HepG2 (cell line): ENCODE data around the gene TMCO4. TPM values are rescaled to one million over a fixed set of nuclear protein-coding genes. Genes with fewer than 3 reads are reported as not detected.

Experiments used
- ATAC-seq: fragments of 200-7000 bp; cut with Tn5 transposase; 3 replicates; pipeline ENCODE4 v1.9.1; 2020; ENCODE audit warnings: mild to moderate bottlenecking, moderate library complexity
- BruUV-seq: library from RNA; stranded (reverse); fragments of 400-500 nt; replicated peaks from 2 replicates; lab custom pipeline; 2021; lab: Mats Ljungman, UMichigan
- CTCF ChIA-PET: fragments of 300-600 bp; formaldehyde crosslinking; extraction: SDS; loops from one replicate; lab custom pipeline; 2021; ENCODE audit warnings: low total read pairs, inconsistent platforms, low intra/inter-chr PET ratio; lab: Yijun Ruan, JAX
- POLR2A ChIA-PET: fragments of 350-600 bp; sonication (Branson Sonifier 250); formaldehyde crosslinking; loops from one replicate; lab custom pipeline; 2020; ENCODE audit warnings: antibody characterized with exemption, inconsistent platforms; lab: Yijun Ruan, JAX
- DNase-seq: peaks from one replicate; pipeline ENCODE4 v3.0.0-alpha.2; 2015; ENCODE audit warnings: low spot score
- FAIRE-seq: peaks from 3 replicates; lab custom pipeline; 2011; peaks lifted over from hg19 to GRCh38; lab: Jason Lieb, UNC
- H2AFZ ChIP-seq: one replicate; pipeline ENCODE4 v1.6.1; 2011; ENCODE audit warnings: low read length, inconsistent platforms
- H3K27ac ChIP-seq: fragments of 300-600 bp; 3 replicates; pipeline ENCODE4 v1.8.0; 2011; ENCODE audit warnings: mixed run types, mild to moderate bottlenecking, mixed read lengths, low read length, inconsistent platforms; ENCODE audit not compliant: insufficient read depth; ENCODE audit errors: extremely low read length
- H3K27me3 ChIP-seq, 2 experiments: fragments of 200-600 bp in 1 of 2; 2 replicates in 1 of 2; 3 replicates in 1 of 2; pipeline versions ENCODE4 v1.6.0 to v1.8.0; 2011; ENCODE audit warnings: low read length in 2 of 2, mild to moderate bottlenecking in 2 of 2, moderate library complexity in 2 of 2, inconsistent platforms in 1 of 2; ENCODE audit not compliant: insufficient read depth in 2 of 2, control insufficient read depth in 1 of 2
- H3K36me3 ChIP-seq, 2 experiments: fragments of 200-600 bp in 1 of 2; replicated peaks in 1 of 2; 2 replicates in 1 of 2; 3 replicates in 1 of 2; pipeline versions ENCODE4 v1.5.1 to v1.8.0; 2011; ENCODE audit warnings: low read length in 2 of 2, inconsistent platforms in 1 of 2; ENCODE audit not compliant: insufficient read depth in 2 of 2, control insufficient read depth in 1 of 2
- H3K4me1 ChIP-seq: 2 replicates; pipeline ENCODE4 v1.5.1; 2012; ENCODE audit warnings: low read length, inconsistent platforms; ENCODE audit not compliant: insufficient read depth
- H3K4me2 ChIP-seq: 2 replicates; pipeline ENCODE4 v1.6.0; 2011; ENCODE audit warnings: low read depth, low read length, inconsistent platforms
- H3K4me3 ChIP-seq, 3 experiments: fragments of 200-600 bp in 1 of 3; sonication (generic), shearing (Covaris generic) in 1 of 3; replicated peaks in 1 of 3; 2 replicates each; pipeline ENCODE4 v1.5.1; 2011 to 2016; ENCODE audit warnings: low read length in 3 of 3, inconsistent platforms in 2 of 3, low read depth in 2 of 3, mild to moderate bottlenecking in 2 of 3, control low read depth in 1 of 3, mixed read lengths in 1 of 3; ENCODE audit not compliant: insufficient read depth in 1 of 3
- H3K79me2 ChIP-seq: one replicate; pipeline ENCODE4 v1.6.1; 2011; ENCODE audit warnings: low read length, inconsistent platforms; ENCODE audit not compliant: insufficient read depth
- H3K9ac ChIP-seq: 2 replicates; pipeline ENCODE4 v1.6.0; 2011; ENCODE audit warnings: mild to moderate bottlenecking, low read depth, low read length, inconsistent platforms; ENCODE audit not compliant: insufficient read depth
- H3K9me3 ChIP-seq: 2 replicates; pipeline ENCODE4 v1.5.1; 2012; ENCODE audit warnings: mild to moderate bottlenecking, low read length
- H4K20me1 ChIP-seq: 2 replicates; pipeline ENCODE4 v1.6.0; 2011; ENCODE audit warnings: inconsistent platforms, mild to moderate bottlenecking, low read length, moderate library complexity; ENCODE audit not compliant: insufficient read depth
- CCAR2 ChIP-seq: fragments of 200-400 bp; formaldehyde crosslinking; optimal IDR thresholded peaks from 2 replicates; pipeline ENCODE3; 2018; ENCODE audit warnings: low read depth, mild to moderate bottlenecking, low read length, moderate library complexity
- CREB3 ChIP-seq: sonication (generic); formaldehyde crosslinking; IDR thresholded peaks from 2 replicates; pipeline ENCODE4 v1.5.0; 2020; ENCODE audit warnings: missing genetic modification reagents
- MXI1 ChIP-seq: IDR thresholded peaks from 3 replicates; pipeline ENCODE4 v1.6.1; 2012; ENCODE audit warnings: low read depth, low read length, inconsistent platforms, borderline replicate concordance
- NFKB2 ChIP-seq: sonication (generic); formaldehyde crosslinking; IDR thresholded peaks from 2 replicates; pipeline ENCODE4 v1.4.0; 2020; ENCODE audit warnings: missing genetic modification reagents, borderline replicate concordance
- PBX3 ChIP-seq: sonication (generic); formaldehyde crosslinking; IDR thresholded peaks from 2 replicates; pipeline ENCODE4 v1.8.1; 2023; ENCODE audit warnings: missing genetic modification reagents, inconsistent platforms, borderline replicate concordance
- SETDB1 ChIP-seq: sonication (generic); formaldehyde crosslinking; IDR thresholded peaks from 2 replicates; pipeline ENCODE4 v1.5.1; 2020; ENCODE audit warnings: missing genetic modification reagents, mild to moderate bottlenecking, borderline replicate concordance
- SIN3B ChIP-seq: fragments of 150-350 bp; IDR thresholded peaks from 2 replicates; pipeline ENCODE4 v1.6.1; 2014; ENCODE audit warnings: low read length
- ZNF431 ChIP-seq: sonication (generic); formaldehyde crosslinking; IDR thresholded peaks from 2 replicates; pipeline ENCODE4 v1.9.0; 2022; ENCODE audit warnings: missing genetic modification reagents, low read depth, mild to moderate bottlenecking, borderline replicate concordance
- ZNF614 ChIP-seq: IDR thresholded peaks from 2 replicates; pipeline ENCODE4 v1.6.1; 2018; ENCODE audit warnings: missing biosample characterization, missing genetic modification reagents, inconsistent platforms, borderline replicate concordance
- WGBS: methylation state at CpG from one replicate; pipeline ENCODE4 v1.1.6; 2017; ENCODE audit warnings: low lambda C conversion rate; 5-methylcytosine and 5-hydroxymethylcytosine counted together
- in situ Hi-C: cut with HindIII; loops from 2 replicates; pipeline ENCODE4 v1.10.0; 2017; ENCODE audit warnings: low pct_unique_long_range_greater_than_20kb; ENCODE audit not compliant: extremely low pct_ligation_motif_present
- intact Hi-C: fragments of 100-400 bp; cut with micrococcal nuclease; formaldehyde crosslinking; loops from one replicate; pipeline ENCODE4 v1.10.0; 2022; ENCODE audit not compliant: unreplicated experiment
- polyA plus RNA-seq, 8 experiments: library from polyadenylated mRNA; depleted of rRNA in 3 of 8; stranded (reverse) in 7 of 8; unstranded in 1 of 8; fragments of >200 nt; fragmentation: Illumina TruSeq in 4 of 8; extraction: Trizol in 4 of 8; gene quantifications; 2 replicates each; pipeline versions ENCODE4 v1.2.1 to v1.2.3, GENCODE V29; 2011 to 2016; ENCODE audit warnings: low read depth in 4 of 8, missing spikeins in 1 of 8, mixed read lengths in 1 of 8; ENCODE audit not compliant: insufficient read depth in 1 of 8
- total RNA-seq, 5 experiments: library from RNA; depleted of rRNA; stranded (reverse); fragments of >200 nt; fragmentation: Illumina TruSeq; extraction: Trizol; gene quantifications; 2 replicates each; pipeline ENCODE4 v1.2.3, GENCODE V29; 2016; ENCODE audit warnings: low read depth in 1 of 5
- TF ChIP-seq, protein P1 (sequence below): sonication (generic); formaldehyde crosslinking; IDR thresholded peaks from 2 replicates; pipeline ENCODE4 v1.4.0; 2020; ENCODE audit warnings: missing genetic modification reagents
- TF ChIP-seq, protein P2 (sequence below): sonication (generic); formaldehyde crosslinking; IDR thresholded peaks from 2 replicates; pipeline ENCODE4 v1.5.1; 2020; ENCODE audit warnings: mild to moderate bottlenecking, moderate library complexity, missing genetic modification reagents

The TMCO4 gene
- total and polyA plus RNA-seq, 2 of the 13 experiments (the other 11 are each of a cell fraction or from before 2014, with no cell fraction given) = 2.1 to 4.1 TPM

DNA sequence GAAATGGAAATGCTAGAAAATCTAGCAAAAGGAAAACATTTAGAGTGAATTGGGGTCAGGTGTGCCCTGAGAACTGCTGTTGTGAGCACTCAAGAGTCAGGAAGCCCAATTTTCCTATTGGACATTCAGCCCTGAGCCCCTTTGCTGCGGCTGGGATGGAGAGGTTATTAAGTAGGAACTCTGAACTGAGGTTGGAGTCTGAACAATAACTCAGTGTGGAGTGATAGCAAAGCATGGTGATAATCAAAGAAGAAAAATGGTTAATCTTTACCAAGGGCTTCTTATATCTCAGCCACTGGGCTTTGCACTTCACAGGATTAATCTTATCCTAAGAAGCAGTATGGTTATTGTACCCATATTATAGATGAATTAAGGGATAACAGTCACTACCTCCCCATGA, 52.0 kb downstream of the TMCO4 start:
- ChIA-PET CTCF (no interaction called here), POLR2A (no interaction called here)
- no peak for ATAC-seq
- TF ChIP-seq SIN3B = no peak
- TF ChIP-seq NFKB2 (CRISPR knock-in tag) = no peak
- no peak for FAIRE-seq
- Histone ChIP-seq H3K9me3 (no peaks in the 10 kb centered on the region), H2AFZ (no peak overlapping the region), H3K79me2 (no peaks in the 10 kb centered on the region), H3K36me3 (no peaks in the 10 kb centered on the region), H3K27ac (no peak overlapping the region), H3K27me3 (no peaks in the 10 kb centered on the region), H4K20me1 (no peaks in the 10 kb centered on the region), H3K4me2 (no peak overlapping the region), H3K9ac (no peak overlapping the region), H3K4me3 (no peak overlapping the region), H3K4me1 (no peaks in the 10 kb centered on the region)
- intact Hi-C loops (no loop called here), in situ Hi-C loops (no loop called here)
- WGBS = 38% methylated on average over 1 of the region's 1 CpG
- no peak for DNase-seq
- no TSS peak for BruUV-seq

DNA sequence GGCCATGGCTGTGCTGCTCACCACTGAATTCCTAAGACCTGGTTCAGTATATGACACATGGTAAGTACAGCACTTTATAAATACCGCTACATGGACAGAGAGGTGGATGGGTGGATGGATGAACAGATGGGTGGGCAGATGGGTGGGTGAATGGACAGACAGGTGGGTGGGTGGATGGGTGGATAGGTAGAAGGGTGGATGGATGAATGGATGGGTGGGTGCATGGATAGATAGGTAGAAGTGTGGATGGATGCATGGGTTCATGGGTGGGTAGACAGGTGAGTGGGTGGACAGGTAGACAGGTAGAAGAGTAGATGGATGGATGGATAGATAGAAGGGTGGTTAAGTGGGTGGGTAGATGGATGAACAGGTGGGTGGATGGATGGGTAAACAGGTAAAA, 54.8 kb downstream of the TMCO4 start:
- H3K9me3 ChIP-seq = no peaks in the 10 kb centered on the region
- CTCF ChIA-PET = no interaction called here
- in situ Hi-C loops = no loop called here
- POLR2A ChIA-PET = no interaction called here
- no peak overlapping the region for H3K27ac ChIP-seq
- DNase-seq = no peak
- H3K4me1 ChIP-seq = no peaks in the 10 kb centered on the region
- intact Hi-C loops = no loop called here
- H3K9ac ChIP-seq = no peak overlapping the region
- no peaks in the 10 kb centered on the region for H3K79me2 ChIP-seq
- TF ChIP-seq CREB3 (CRISPR knock-in tag) (no peak), SETDB1 (CRISPR knock-in tag) (no peak), MXI1 (no peak), ZNF431 (CRISPR knock-in tag) (no peak), PBX3 (CRISPR knock-in tag) (no peak), ZNF614 (no peak), CCAR2 (no peak)
- TF ChIP-seq, protein P1, sequence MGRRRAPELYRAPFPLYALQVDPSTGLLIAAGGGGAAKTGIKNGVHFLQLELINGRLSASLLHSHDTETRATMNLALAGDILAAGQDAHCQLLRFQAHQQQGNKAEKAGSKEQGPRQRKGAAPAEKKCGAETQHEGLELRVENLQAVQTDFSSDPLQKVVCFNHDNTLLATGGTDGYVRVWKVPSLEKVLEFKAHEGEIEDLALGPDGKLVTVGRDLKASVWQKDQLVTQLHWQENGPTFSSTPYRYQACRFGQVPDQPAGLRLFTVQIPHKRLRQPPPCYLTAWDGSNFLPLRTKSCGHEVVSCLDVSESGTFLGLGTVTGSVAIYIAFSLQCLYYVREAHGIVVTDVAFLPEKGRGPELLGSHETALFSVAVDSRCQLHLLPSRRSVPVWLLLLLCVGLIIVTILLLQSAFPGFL (CRISPR knock-in tag) = no peak
- TF ChIP-seq, protein P2, sequence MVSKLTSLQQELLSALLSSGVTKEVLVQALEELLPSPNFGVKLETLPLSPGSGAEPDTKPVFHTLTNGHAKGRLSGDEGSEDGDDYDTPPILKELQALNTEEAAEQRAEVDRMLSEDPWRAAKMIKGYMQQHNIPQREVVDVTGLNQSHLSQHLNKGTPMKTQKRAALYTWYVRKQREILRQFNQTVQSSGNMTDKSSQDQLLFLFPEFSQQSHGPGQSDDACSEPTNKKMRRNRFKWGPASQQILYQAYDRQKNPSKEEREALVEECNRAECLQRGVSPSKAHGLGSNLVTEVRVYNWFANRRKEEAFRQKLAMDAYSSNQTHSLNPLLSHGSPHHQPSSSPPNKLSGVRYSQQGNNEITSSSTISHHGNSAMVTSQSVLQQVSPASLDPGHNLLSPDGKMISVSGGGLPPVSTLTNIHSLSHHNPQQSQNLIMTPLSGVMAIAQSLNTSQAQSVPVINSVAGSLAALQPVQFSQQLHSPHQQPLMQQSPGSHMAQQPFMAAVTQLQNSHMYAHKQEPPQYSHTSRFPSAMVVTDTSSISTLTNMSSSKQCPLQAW (CRISPR knock-in tag) = no peak
- no peaks in the 10 kb centered on the region for H3K27me3 ChIP-seq
- H3K36me3 ChIP-seq = no peaks in the 10 kb centered on the region
- ATAC-seq = no peak
- WGBS = 91% methylated on average over 1 of the region's 1 CpG
- no peak overlapping the region for H3K4me2 ChIP-seq
- no peak overlapping the region for H2AFZ ChIP-seq
- BruUV-seq = no TSS peak
- no peak overlapping the region for H3K4me3 ChIP-seq
- no peak for FAIRE-seq
- H4K20me1 ChIP-seq = no peaks in the 10 kb centered on the region
